Peyer's patch (tissue), 4 donors: ENCODE results near the gene RPTOR.

Experiments
- CTCF ChIP-seq, 6 experiments: fragments of 450-650 bp in 4 of 6; fragments of 200-600 bp in 2 of 6; sonication (generic) in 1 of 6; IDR thresholded peaks; one replicate each; pipeline ENCODE4 v1.5.1; 2017 to 2019; ENCODE audit warnings: antibody characterized with exemption in 6 of 6, mild to moderate bottlenecking in 3 of 6, moderate library complexity in 1 of 6
- POLR2A ChIP-seq, 2 donors: fragments of 450-650 bp; IDR thresholded peaks; one replicate each; pipeline ENCODE4 v1.5.1; 2017; ENCODE audit warnings: antibody characterized with exemption in 2 of 2, mild to moderate bottlenecking in 2 of 2, moderate library complexity in 2 of 2

GRCh38 chr17:80544655-80545498, at the start of gene RPTOR:
- TF ChIP-seq CTCF (IDR thresholded peaks at IDR 0.05): peak in 1 of 6 experiments; percentile 9
- no peak for TF ChIP-seq POLR2A (IDR thresholded peaks at IDR 0.05)
